Suprapubic skin (tissue), 4 donors: ENCODE data around the gene COPS3.

Experiments used
- CTCF ChIP-seq, 2 donors: fragments of 200-600 bp in 1 of 2; fragments of 450-650 bp in 1 of 2; sonication (generic) in 1 of 2; IDR thresholded peaks; one replicate each; pipeline ENCODE4 v1.5.1; 2016 to 2019; ENCODE audit warnings: antibody characterized with exemption in 2 of 2, mild to moderate bottlenecking in 1 of 2, moderate library complexity in 1 of 2
- EP300 ChIP-seq: sonication (generic); formaldehyde crosslinking; IDR thresholded peaks from one replicate; pipeline ENCODE4 v1.6.1; 2017; ENCODE audit warnings: antibody characterized with exemption
- POLR2A ChIP-seq, 2 donors: fragments of 450-650 bp; IDR thresholded peaks; one replicate each; pipeline ENCODE4 v1.6.1; 2017; ENCODE audit warnings: antibody characterized with exemption in 2 of 2, mild to moderate bottlenecking in 2 of 2, moderate library complexity in 2 of 2
- POLR2AphosphoS5 ChIP-seq, 3 donors: sonication (generic); formaldehyde crosslinking; IDR thresholded peaks; one replicate each; pipeline ENCODE4 v1.6.1; 2017; ENCODE audit warnings: antibody characterized with exemption in 3 of 3

DNA sequence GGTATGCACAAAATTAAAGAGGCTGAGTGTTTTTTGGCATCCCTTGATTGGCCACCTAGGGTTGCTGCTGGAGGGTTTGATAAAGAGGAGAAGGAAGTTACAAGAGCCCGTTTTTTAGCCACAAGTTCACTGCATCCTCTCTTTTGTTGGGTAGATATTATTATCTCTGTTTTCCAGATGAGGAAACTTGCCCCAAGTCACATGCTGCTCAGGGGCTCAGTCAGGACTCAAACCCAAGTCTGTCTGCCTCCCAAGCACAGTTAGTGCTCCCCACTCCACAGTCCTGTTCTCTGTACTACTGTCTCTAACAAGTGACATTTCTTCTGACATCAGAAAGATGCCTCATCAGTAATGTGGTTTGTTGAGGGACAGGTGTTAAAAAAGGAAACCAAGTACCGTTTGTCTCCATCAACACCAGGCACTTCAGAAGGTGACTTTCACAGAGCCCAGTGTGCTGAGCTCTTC lies 23.5 kb upstream of the COPS3 start:
- TF ChIP-seq CTCF (IDR thresholded peaks at IDR 0.05) (no peak), EP300 (no peak), POLR2A (IDR thresholded peaks at IDR 0.05) (no peak), POLR2AphosphoS5 (IDR thresholded peaks at IDR 0.05) (no peak)
